Mesodermal cell (in vitro differentiated cells): ENCODE results near the gene IMPG1.

Source experiments
- H3K27ac ChIP-seq: 2 replicates; pipeline ENCODE4 v1.7.0; 2013; ENCODE audit warnings: mild to moderate bottlenecking, low read depth, low read length, moderate library complexity; ENCODE audit not compliant: severe bottlenecking
- H3K36me3 ChIP-seq: 2 replicates; pipeline ENCODE4 v1.7.1; 2013; ENCODE audit warnings: mild to moderate bottlenecking, low read length, moderate library complexity; ENCODE audit not compliant: control insufficient read depth, insufficient read depth
- H3K4me1 ChIP-seq: one replicate; pipeline ENCODE4 v1.7.1; 2013; ENCODE audit warnings: mild to moderate bottlenecking, low read length; ENCODE audit not compliant: insufficient read depth, control insufficient read depth, poor library complexity, severe bottlenecking
- H3K4me3 ChIP-seq: 2 replicates; pipeline ENCODE4 v1.7.0; 2013; ENCODE audit warnings: low read length, control low read depth, mild to moderate bottlenecking; ENCODE audit not compliant: insufficient read depth, poor library complexity, severe bottlenecking; ENCODE audit errors: extremely low read depth
- H3K9me3 ChIP-seq: 2 replicates; pipeline ENCODE4 v1.7.1; 2013; ENCODE audit warnings: mild to moderate bottlenecking, low read length, moderate library complexity; ENCODE audit not compliant: control insufficient read depth
- WGBS, 2 experiments: methylation state at CpG; one replicate each; pipeline ENCODE4 v1.1.5; 2013; ENCODE audit warnings: missing lambda C conversion rate in 2 of 2; ENCODE audit not compliant: insufficient coverage in 2 of 2; 5-methylcytosine and 5-hydroxymethylcytosine counted together

Gene IMPG1

DNA sequence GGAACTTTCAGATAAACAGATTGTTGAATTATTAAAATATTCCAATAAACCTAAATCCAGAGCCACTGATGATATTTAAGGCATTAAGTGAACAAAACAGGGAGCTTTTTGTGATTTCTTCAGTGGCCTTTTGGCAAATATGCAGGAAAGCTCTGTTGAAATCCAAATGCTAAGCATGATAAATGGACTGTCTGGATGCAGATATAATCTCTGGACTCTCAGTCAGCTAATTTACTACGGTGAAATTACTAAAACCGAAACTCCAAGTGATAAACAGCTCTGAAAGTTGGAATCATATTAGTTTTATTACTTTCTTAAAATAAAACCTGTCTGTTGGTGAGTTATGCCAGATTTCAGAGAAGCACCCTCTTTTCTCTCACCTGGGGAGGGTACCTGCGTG, 120.3 kb downstream of the IMPG1 start:
- no peaks in the 10 kb centered on the region for H3K36me3 ChIP-seq
- WGBS, 2 experiments: no CpG with 5 or more reads among the region's 3 CpGs
- no peaks in the 10 kb centered on the region for H3K4me1 ChIP-seq
- H3K9me3 ChIP-seq: no peaks in the 10 kb centered on the region
- no peak overlapping the region for H3K27ac ChIP-seq
- no peak overlapping the region for H3K4me3 ChIP-seq

DNA sequence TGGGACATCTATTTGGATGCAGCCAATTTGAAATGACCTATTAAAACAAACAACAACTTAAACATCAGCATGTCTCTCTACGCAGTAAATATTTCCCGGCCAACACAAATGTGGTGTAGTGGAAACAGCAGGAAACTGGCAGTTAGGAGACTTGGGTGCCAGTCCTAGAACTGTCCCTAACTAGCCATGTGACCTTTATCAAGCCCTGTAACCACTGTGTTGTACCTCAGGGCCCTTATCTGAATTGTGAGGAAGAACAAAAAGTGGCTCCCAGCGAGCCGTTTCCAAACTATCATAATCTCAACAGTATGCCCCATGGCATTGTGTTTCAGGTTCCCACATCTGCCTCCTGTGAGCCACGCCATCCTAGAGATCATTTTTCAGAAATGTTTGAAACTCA, 124.5 kb downstream of the IMPG1 start:
- Histone ChIP-seq H3K27ac (no peak overlapping the region), H3K36me3 (no peaks in the 10 kb centered on the region), H3K4me1 (no peaks in the 10 kb centered on the region), H3K4me3 (no peak overlapping the region), H3K9me3 (no peaks in the 10 kb centered on the region)
- 100% methylated on average over 1 to 2 of the region's 5 CpGs for WGBS, 2 experiments

DNA sequence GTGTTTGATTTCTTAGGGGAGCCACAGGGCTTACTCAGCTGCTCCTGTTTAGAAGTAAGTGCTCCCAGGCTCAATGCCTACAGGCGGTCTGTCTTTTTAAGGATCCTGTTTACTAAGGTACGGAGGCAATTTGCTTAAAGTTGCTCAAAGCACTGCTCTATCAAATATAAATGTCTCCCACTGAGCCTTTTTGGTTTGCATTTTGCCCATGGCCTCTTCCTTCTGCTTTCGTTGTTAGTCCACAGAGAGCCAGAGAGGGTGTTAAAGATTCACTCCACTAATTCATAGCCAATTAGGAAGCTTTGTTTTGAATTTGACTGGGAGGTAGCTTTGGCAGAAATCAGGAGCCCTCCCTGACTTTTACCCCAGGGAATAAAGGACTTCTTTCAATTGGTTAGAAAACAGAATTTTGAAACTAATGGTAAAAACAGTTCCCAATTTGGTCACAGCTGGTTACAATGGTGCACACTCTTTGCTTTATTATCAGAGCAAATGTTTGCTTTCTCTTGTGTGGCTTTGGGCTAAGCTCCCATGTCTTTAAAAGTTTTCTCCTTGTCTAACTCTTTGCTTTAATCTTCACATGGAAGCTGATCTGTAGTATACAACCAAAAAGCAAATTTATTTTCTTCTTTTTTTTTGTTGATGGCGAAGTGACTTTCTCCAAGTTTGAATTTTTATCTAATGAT, 126.2 kb downstream of the IMPG1 start:
- no peak overlapping the region for H3K27ac ChIP-seq
- H3K36me3 ChIP-seq: no peaks in the 10 kb centered on the region
- H3K9me3 ChIP-seq: no peaks in the 10 kb centered on the region
- WGBS, 2 experiments: 86% methylated on average over 1 of the region's 4 CpGs; no CpG with 5 or more reads in 1 of the 2 experiments
- no peak overlapping the region for H3K4me3 ChIP-seq
- H3K4me1 ChIP-seq: no peaks in the 10 kb centered on the region

DNA sequence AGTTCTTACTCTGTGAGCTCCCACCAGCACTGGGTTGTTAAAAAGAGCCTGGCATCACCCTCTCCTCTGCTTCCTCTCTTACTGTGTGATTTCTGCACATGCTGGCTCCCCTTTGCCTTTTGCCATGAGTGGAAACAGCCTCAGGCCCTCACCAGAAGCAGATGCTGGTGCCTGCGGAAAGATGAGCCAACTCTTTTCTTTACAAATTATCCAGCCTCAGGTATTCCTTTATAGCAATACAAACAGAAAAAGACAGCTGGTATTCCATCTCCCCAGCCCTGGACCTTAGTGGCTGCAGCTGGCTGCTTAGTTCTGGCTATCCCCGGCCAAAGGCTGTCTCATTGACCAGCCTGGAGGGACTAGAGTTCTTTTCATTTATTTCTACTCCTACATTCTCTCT, 129.1 kb downstream of the IMPG1 start:
- 73 to 94% methylated on average over 1 to 2 of the region's 2 CpGs for WGBS, 2 experiments
- H3K9me3 ChIP-seq: no peaks in the 10 kb centered on the region
- H3K36me3 ChIP-seq: no peaks in the 10 kb centered on the region
- H3K4me1 ChIP-seq: no peaks in the 10 kb centered on the region
- H3K4me3 ChIP-seq: no peak overlapping the region
- no peak overlapping the region for H3K27ac ChIP-seq

DNA sequence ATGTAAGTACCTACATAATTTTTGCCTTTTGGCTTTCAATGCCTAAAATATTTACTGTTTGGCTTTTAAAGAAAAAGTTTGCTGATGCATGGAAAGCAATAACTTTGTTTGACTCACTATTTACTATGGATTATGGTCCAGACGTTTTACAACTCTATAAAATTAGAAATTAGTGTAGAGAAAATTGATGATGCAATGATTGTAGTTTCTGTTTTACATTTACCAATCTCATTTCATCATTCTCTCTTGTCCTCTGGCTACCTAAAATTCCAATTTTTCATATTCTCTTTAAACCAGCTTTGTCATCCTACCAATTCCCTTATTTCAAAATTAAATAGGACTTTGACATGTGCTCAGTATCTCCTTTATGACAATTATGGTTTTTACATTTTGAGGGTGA, 131.0 kb downstream of the IMPG1 start:
- Histone ChIP-seq H3K4me3 (no peak overlapping the region), H3K27ac (no peak overlapping the region), H3K36me3 (no peaks in the 10 kb centered on the region), H3K4me1 (no peaks in the 10 kb centered on the region), H3K9me3 (no peaks in the 10 kb centered on the region)
- WGBS, 2 experiments: no CpG with 5 or more reads among the region's 1 CpG

DNA sequence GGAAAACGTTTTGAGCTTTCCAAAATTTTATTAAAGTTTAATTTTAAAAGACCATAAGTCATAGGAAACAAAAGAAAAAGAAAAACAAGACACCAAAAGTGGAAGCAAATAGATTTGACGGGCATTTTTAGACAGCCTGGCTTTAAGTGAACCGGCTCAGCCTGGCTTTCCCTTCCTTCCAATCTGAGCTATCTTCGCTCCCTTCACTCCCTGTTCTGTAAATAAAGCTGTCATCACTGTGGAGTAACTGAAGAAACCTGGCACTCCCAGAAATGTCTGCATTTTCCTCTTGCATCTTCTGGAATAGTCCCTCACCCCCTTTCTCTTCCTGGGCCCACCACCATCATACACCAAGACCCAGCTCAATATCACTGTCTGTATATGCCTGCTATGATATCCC, 131.9 kb downstream of the IMPG1 start:
- WGBS, 2 experiments: 57% methylated on average over 2 of the region's 4 CpGs; no CpG with 5 or more reads in 1 of the 2 experiments
- Histone ChIP-seq H3K27ac (no peak overlapping the region), H3K4me1 (no peaks in the 10 kb centered on the region)

DNA sequence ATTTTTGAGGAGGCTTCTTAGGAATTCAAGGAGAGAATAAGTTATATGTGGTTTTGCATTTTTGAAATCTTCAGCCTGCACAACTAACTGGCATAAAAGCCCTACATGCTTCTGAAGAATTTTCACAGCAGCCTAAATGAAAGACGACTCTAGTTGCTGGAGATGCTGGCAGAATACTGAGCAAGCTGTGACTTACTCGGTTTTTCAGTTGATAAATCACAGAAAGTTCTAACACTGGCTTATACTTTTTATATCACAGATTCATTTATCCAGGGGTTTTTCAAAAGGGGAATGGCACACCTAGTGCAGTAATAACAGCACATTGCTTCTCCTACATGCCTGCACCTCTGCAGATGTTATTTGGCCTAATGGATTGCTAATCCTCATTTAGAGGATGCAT, 134.6 kb downstream of the IMPG1 start:
- Histone ChIP-seq H3K4me3 (no peak overlapping the region), H3K36me3 (no peaks in the 10 kb centered on the region), H3K4me1 (no peaks in the 10 kb centered on the region), H3K27ac (no peak overlapping the region), H3K9me3 (no peaks in the 10 kb centered on the region)
- WGBS, 2 experiments: 63 to 75% methylated on average over 1 to 2 of the region's 2 CpGs

More for the DNA sequence above, 131.9 kb downstream of the IMPG1 start:
- Histone ChIP-seq H3K9me3 (no peaks in the 10 kb centered on the region), H3K4me3 (no peak overlapping the region), H3K36me3 (no peaks in the 10 kb centered on the region)

DNA sequence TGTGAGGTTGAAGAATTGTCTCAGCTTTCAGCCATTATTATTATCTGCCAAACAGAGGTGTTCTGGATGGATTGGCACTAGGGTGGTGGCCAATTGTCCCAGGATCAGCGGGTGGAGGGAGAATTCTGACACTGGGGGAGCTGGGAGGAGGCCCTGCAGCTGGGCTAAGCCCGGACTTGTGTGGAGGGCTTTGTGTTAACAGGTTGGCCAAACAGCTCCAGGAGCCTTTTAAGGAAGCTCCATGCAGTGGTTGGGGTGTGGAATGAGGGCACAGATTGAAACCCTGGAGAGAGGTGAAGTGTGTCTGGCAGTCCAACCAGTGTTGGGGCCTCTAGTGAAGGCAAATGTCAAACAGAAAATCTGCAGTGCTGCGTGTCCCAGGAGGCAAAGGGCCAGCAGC, 135.8 kb downstream of the IMPG1 start:
- Histone ChIP-seq H3K36me3 (no peaks in the 10 kb centered on the region), H3K4me3 (no peak overlapping the region), H3K27ac (no peak overlapping the region), H3K4me1 (no peaks in the 10 kb centered on the region), H3K9me3 (no peaks in the 10 kb centered on the region)
- WGBS, 2 experiments: 96 to 100% methylated on average over 1 to 3 of the region's 3 CpGs

DNA sequence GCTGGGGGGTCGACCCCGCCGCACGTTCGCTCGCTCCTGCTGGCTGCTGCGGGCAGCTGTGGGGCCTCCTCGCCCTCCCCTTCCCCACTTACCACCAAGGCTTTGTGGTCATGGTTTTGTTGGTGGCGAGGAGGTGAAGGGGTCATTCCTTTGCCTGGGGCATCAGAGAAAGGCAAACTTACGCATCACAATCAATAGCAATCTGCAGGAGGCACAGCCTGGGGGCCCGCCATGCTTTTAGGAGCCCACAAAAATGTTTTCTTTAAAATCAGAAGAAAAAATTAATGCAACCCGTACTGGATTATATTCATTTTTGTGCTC, 137.0 kb downstream of the IMPG1 start:
- Histone ChIP-seq H3K4me1 (peaks cover 4% of the 10 kb centered on the region), H3K36me3 (no peaks in the 10 kb centered on the region), H3K9me3 (no peaks in the 10 kb centered on the region), H3K27ac (no peak overlapping the region), H3K4me3 (peak overlapping the region; percentile 35)
- WGBS, 2 experiments: no CpG with 5 or more reads among the region's 12 CpGs

DNA sequence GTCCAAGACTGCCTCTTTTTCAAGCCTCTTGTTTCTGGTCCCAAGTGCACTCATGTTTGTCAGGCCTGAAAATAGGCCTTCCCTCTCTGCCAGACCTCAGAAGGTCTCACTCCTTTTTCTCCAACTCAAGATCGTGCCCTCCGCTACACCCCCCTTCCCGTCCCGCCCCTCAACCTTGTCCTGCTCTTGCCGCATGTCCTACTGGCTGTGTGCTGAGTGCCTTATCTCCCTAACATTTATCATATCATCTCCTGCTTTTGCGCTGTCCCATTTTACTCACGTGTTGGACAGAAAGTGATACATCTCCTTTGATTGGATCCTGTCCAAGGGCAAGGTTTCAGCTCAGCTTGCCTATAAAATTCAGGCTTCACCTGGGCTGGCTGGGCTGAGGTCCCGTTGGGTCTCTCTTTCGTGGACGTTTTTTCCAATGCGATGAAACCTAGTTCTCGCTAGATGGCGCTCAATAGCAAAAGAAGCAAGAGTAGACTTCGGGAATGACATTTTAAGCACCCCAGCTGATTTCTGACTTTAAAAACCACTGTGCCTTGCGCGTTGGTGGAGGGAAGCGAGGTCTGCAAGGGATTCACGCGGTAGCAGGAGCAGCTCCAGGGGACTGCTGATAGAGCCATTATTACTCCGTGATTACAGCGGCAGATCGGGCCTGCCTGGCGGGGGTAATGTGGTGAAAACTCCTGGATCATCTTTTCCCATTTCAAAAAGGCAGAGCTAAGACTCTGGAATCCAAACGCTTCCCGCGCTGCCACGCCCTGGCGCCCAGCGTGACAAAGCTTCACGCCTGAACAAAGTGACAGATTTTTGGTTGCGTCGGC, 137.6 kb downstream of the IMPG1 start:
- H3K36me3 ChIP-seq: no peaks in the 10 kb centered on the region
- H3K4me1 ChIP-seq: peaks cover 4% of the 10 kb centered on the region
- no peak overlapping the region for H3K27ac ChIP-seq
- H3K4me3 ChIP-seq: peak overlapping the region; percentile 35
- H3K9me3 ChIP-seq: no peaks in the 10 kb centered on the region
- WGBS, 2 experiments: 13 to 15% methylated on average over 21 to 30 of the region's 32 CpGs

DNA sequence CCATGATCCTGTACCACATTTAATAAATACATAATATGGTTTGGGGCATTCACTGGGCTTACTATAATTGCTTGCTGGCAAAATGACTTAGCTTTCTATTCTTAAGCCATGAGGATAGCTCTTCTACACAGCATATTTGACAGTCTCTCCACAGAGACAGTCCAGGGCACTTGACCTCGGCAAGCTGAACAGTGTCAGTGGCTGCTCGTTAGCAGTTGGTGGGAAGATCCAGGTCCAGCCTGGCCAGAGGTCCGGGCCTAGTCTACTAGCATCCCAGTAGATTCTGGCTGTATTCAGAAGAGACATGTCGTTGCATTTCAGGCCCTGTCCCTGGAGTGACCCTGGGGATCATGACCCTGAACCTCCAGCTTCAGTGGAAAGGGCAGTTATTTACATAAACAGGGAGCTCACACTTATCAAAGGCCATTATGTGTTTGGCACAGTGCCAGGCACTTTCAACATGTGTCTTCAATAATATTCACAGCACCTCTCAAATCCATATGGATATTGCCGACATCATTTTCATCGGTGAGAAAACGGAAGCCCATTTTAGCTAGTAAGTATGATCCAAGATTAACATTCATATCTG, 139.0 kb downstream of the IMPG1 start:
- Histone ChIP-seq H3K36me3 (no peaks in the 10 kb centered on the region), H3K27ac (no peak overlapping the region), H3K4me3 (no peak overlapping the region), H3K9me3 (no peaks in the 10 kb centered on the region), H3K4me1 (peaks cover 4% of the 10 kb centered on the region)
- 87 to 88% methylated on average over 4 of the region's 7 CpGs for WGBS, 2 experiments
